NCI-H345 (cell line): ENCODE measurements around the gene MTA1.

Experiments used
- DNase-seq: peaks from one replicate; lab custom pipeline; 2025; lab: John Stamatoyannopoulos, UW

Gene MTA1

DNA sequence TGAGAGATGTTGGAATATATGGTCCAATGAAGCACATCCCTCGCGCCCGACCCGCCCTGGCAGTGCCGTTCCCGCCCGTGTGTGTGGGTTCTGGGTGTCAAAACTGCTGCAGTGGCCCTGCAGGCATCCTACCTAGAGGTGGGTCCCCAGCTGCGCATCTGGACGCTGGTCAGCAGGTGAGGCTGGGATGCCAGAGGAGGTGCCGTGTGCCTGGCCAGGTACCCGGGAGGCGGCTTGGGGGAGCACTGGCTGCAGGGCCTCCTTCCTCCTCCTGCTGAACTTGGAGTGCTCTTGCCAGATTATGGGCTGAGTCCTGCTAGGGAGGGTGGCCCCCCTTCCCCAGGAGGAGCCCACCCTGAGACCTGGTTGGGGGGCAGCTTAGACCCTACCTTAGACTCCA is 5.2 kb downstream of the MTA1 start:
- no peak for DNase-seq

DNA sequence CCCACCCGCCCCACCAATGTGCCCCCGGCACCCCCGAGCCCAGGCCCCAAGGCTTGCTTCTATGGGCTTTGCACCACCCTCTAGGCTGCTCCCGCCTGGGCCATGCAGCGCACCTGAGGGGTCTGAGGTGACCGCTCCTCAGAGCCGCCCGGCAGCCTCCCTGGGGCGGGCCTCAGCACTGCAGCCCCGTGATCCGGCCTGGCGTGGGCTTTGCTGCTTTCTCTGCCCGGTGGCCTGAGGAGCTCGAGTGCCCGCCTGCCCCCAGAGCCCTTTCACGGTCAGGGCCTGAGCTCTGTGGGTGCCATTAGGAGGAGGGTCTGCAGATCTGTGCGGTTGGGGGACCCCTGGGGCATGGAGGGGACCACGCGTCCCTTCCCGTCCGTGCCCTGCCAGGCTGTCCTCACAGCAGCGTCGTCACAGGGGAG is 6.2 kb downstream of the MTA1 start:
- no peak for DNase-seq

DNA sequence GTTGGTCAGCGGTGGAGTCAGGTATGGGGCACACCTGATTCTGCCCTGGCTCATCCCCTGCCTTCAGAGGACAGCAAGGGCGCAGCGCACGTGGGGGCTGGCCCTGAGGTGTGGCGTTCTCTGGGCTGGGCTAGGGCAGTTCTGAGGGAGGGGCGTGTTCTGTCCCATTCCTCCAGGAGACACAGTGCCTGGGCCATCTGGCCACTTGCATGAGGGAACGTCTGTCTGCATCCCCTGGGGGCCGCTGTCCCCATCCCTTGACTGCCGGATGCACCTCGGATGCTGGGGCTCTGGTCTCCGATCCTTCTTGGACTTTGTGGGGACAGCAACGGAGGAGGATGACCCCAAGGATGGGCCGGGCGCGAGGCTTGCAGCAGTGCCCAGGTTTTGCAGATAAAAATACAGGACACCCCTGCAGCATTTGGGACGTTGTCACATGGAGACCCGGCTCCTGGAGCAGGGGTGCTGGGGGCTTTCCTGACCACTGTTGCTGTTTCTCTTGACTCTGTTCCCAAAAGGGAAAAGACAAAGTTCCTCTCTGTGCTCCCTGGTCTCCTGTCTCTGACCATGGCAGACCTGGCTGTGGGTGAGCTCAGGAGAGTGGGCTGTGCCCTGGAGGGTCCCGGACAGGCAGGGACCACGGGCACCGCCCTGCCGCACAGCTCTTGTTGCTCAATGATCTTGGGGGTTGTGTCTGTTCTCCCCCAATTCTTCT is 6.9 kb downstream of the MTA1 start:
- no peak for DNase-seq

DNA sequence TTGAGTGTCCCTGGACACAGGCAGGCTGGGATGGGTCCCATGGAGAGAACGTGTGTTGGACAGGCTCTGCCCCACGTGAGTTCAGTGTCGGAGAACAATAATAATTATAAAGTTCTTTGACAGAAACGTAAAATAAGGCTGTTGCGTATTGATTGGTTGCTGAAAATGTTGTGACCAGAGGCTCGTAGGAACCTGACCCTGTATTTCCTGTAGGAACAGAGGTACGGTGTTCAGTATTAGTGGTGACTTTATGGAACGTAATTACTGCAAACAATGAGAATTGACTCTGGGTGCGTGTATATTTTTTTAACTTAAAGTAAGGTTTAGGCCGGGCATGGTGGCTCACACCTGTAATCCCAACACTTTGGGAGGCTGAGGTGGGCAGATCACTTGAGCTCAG is 7.8 kb downstream of the MTA1 start:
- no peak for DNase-seq

DNA sequence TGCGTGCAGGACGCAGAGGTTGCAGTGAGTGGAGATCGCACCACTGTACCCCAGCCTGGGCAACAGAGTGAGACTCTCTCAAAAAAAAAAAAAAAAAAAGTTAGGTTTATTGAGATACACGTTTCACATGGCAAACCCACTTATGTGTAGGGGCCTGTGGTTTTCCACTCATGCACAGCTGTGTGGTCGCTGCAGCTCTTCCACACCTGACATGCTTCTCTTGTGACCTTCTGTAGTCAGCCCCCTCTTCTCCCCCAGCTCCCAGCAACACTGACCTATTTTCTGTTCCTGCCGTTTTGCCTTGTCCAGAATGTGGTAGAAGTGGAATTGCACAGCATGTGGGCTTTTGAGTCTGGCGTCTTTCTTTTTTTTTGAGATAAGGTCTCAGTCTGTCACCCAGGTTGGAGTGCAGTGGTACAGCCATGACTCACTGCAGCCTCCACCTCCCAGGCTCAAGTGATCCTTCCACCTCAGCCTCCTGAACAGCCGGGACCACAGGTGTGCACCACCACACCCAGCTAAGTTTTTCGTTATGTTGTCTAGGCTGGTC is 8.4 kb downstream of the MTA1 start:
- no peak for DNase-seq

DNA sequence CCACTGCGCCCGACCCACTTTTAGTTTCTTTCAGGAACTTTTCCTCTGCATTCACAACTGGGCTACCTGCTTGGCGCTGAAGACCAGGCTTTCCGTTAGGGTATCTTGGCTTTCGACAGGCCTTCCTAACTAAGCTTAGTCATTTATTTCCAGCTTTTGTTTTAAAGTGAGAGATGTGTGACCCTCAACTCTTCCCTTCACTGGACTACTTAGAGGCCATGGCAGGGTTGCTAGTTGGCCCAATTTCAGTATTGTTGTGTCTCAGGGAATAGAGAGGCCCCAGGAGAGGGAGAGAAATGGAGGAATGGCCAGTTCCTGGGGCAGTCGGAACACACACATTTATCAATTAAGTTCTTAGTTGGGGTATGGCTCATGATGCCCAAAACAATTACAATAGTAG is 10.4 kb downstream of the MTA1 start:
- DNase-seq: no peak

DNA sequence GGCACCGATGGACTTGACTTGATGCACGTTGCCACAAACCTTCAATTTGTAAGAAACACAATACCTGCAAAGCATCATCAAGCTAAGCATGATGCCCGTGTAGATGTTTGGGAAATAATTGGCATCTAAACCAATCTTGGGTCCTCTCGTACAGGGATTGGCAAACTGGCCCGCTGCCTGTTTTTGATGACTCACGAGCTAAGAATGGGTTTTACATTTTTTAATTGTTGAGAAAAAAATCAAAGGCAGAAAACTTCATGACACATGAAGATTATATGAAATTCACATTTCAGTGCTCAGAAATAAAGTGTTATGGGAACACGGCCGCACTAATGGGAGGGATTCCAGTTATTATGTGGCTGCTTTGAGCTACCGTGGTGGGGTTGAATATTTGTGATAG is 10.9 kb downstream of the MTA1 start:
- DNase-seq: no peak

DNA sequence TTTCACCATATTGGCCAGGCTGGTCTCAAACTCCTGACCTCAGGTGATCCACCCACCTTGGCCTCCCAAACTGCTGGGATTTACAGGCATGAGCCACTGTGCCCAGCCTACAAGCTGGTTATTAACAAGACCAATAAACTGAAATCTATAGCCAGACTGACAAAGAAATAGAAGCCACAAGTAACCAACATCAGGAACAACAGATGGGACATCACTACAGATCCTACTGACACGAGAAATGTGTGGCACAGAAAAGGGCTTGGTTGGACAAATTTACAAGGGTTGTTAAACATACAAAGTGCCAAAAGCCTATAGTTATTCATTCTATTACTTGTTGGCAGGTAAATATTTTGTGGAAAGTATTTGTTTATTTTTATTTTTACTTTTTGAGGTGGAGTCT is 11.6 kb downstream of the MTA1 start:
- DNase-seq: no peak

DNA sequence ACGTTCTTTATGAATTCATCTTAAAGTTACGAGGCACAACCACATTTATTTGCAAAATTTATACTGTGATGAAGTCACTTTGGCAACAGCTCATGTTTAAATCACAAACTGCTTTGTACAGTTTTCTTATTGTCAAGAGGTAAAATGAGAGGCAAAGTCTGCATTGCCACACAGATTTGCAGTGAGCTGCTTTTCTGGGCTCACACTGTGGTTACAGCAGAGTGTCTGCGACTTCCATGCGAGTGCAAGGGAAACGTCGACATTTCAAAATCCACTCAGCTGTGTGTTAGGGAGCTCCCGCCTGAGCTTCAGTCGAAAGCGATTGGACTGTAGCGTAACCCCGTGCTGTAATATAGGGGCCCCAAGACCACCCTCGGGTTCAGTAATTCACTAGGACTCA is 13.0 kb downstream of the MTA1 start:
- DNase-seq: no peak

DNA sequence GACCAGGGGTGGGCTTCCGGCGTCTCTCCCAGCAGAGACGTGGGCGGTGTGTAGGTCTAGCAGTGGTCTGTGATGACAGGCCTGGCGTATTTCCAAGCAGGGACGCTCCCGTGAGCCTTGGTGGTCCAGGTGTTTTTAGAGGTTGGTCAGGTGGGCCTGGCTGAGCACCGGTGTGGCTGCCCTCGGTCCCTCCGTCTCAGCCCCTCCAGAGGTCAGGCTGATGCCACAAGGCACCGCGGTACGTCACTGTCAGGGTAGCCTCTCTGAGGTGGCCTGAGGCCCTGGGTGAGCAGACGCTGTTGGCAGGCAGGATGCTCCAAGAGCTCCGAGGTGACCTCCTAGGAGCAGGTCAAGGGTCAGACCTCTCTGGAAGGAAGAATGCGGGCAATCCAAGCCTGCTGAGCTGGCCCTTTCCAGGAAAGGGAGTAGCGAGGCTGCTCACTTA is 13.6 kb downstream of the MTA1 start:
- no peak for DNase-seq

DNA sequence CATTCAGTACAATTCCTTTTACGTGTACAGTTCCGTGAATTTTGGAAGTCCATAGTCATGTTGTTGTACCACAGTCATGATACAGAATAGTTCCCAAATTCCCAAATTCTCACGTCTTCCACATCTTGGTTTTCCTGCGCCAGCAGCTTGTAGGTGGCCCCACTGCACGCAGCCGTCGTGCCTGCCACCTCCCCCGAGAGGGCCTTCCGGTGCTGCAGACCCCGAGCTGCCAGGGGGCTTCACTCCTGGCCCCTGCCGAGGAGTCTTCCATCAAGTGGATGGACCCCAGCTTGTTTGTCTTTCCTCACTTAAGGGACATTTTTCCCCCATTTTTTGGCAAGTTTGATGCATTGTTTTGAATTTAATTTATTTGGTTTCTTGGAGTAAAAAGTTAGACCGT is 16.8 kb downstream of the MTA1 start:
- no peak for DNase-seq

DNA sequence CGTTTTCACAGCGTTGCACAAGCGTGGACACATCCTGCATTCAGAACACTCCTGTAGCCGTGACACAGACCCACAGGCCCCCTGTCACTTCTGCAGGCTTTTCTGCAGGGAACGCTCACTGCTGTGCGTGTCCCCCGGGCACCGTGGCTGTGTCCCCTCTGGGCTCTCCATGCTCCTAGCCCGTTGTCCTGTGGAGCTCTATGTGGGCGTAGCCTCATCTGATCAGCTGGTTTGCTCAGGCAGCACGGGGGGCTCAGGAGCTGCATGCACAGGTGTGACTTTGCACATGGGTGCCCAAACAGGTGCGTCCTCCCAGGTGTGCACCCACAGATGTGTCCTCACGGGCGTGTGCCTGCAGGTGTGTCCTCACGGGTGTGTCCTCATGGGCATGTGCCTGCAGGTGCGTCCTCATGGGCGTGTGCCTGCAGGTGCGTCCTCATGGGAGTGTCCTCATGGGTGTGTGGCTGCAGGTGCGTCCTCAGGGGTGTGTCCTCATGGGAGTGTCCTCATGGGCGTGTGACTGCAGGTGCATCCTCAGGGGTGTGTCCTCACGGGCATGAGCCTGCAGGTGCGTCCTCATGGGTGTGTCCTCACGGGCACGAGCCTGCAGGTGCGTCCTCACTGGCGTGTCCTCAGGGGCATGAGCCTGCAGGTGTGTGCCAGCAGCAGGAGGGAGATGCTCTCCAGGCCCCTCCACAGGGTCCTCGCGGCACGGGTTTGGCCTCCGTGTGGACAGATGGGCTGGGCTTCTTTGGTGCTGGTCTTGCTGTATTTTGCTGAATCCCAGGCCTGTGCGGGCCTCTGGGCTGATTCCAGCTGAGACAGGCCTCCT is 17.5 kb downstream of the MTA1 start:
- peak; percentile 84 for DNase-seq

DNA sequence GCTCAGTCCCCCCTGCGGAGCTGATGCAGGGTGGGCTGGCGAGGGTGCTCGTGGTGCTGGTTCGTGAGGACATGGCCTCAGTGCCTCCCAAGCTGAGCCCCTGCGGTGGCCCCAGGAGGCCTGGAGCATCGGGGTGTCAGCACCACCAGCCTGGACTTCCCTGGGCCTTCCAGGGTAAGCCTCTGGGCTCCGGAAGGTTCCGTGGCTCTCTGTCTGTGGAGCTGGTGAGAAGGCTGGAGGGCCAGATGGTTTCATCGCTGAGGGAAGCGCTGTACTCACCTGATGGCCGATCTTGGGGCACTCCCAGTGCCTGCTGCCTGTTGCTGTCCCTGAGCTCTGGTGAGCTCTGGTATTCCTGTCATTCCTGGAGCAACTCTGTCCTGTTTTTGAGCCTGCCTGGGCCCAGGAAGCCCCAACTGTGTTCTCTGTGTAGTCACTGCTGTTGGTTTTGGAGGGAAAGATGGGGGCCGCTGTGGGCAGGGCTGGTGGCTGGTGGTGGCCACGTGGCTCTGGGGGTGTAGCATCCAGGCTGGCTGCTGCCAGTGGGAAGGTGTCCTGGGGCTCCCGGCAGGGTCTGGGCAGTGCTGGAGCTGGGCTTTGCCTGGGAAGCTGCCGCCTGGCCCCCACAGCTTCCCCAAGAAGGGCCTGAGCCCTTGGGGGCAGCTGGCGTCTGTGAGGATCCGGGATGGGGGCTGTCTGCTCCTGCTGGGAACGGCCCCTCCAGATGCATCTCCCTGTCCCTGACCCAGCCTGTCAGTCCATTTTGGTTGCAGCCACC is 18.3 kb downstream of the MTA1 start:
- DNase-seq: no peak

DNA sequence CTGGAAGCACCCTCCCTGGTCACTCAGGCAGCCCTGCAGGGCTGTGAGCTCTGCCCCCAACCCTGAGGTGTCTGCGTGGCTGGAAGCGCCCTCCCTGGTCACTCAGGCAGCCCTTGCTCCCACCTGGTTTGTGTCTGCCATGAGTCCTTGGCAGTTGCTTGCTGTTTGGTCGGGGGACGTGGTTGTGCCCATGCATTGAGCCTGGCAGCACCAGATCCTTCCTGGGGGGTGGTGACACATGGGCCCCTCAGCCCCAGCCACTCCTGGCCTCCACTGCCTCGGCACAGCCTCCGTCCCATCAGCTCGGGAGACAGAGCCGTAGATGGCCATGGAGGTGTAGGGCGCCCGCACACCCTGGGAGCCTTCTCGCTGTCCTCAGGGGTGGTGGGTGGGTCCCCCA is 19.6 kb downstream of the MTA1 start:
- no peak for DNase-seq

DNA sequence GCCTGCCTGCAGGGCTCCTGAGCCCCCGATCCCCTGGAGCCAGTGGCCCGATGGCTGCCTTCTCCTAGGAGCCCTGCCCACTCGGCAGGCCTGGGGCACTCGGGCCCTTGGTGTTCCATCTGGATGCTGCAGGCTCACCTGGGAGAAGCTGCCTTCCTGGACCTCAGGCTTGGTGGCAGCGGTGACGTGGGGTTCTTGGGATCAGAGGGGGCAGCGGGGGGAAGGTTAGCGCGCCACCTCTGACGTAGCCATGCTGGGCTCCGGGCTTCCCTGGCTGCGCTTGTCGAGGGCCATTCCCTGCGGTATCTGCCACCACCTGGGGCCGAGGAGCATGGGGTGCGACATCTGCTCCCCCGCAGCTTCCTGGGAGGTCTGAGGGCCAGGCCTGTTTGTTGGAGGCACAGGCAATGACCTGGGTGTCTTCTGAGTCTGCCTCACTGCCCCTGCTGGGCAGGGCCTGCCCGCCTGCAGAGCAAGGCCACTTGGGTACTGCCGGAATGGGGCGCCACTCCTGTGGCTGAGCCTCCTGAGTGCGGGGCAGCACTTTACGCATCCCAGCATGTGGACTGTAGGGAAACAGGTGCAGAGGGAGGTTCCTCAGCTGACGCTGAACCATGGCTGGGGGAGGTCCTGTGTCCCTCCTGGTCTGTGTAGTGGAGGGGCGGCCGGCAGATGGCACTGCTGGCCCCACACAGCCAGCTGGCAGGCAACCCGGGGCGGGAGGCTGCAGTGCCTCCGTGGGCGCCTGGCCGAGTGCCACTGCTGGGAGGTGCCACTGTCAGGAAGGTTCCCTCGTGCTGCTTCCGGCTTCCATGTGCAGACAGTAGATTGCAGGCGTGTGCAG is 20.3 kb downstream of the MTA1 start:
- peak; percentile 73 for DNase-seq

DNA sequence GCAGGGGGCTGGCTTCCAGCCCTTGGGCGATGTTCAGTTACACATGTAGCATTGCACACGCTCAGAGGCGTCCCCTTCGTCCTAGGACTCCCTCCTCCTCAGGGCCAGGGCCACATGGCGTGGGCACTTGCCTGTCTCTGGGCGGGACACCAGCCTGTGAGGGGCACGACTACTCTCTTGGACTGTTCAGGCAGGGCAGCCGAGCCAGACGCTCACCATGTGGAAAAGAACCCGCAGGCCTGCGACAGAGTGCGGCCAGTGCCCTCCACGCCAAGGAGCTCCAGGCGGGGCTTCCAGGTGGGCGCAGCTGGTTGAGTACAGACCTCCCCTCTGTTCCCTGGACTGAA is 20.9 kb downstream of the MTA1 start:
- DNase-seq: no peak

DNA sequence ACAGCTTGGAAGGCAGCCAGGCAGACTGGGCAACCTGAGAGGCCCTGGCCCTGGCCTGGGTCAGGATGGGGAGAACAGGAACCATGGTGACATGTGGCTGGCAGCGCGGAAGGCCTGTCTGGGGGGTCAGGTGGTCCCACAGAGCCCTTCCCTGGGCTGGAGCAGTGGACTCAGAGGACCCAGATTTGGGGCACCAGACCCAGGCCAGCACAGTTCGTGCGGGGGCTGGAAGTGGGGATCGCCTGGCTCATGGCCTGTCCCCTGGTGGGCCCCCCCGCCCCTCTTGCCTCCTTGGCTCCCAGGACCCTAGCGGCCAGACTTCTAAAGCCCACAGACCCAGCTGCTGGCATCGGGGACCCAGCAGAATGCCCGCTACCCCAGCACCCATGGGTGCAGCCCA is 21.4 kb downstream of the MTA1 start:
- no peak for DNase-seq

DNA sequence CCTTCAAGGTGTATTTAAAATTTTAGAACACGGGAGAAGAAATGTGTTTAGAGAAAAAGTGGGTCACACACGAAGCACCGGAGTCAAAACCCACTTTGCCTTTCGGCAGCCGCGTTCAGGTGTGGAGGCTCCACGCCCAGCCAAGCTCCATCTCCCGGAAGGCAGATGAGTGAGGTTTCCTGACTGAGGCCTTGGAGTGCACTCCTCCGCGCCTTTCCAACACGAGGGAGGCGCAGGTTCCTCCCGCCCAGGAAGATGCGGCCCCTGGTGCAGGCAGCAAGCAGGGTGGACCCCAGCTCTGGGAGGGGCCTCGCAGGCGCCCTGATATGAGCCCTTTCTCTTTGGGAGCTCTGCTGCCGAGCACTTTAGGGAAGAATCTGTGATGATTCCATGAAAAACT is 22.5 kb downstream of the MTA1 start:
- DNase-seq: no peak

DNA sequence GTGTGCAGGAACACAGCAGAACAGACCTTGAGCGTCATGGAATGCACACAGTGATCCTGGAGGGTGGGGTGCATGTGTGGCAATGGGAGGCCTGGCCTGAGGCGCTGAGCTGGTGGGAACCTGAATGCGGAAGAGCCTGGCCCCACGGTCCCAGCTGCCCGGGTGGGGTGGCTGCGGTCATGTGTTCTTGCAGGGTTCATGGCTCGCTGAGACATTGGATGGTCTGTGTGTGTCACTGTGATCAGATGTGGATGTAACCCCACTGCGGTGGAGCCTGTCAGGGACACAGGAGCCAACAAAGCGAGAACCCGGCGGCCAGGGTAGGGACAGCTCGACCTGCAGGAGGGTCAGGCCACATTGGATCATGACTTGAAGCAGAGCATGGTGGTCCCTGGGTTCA is 23.2 kb downstream of the MTA1 start:
- DNase-seq: no peak

DNA sequence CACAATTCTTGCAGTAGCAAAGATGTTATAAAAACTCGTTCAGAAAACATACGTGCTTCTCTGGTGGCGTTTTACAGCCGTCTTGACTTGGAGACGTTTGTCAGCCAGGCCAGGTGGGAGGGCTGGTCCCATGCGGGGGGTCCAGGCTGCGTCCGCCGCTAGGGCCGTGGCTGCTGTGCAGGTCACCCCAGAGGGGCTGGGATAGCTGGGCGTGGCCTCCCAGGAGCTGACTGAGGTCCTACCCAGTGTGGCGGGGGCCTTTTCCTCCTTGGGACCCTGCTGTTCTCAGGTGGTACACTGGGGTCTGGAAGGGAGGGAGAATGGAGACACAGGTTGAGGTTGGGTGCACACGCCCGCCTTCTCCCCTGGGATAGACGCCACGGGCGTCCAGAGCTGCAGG is 25.2 kb downstream of the MTA1 start:
- DNase-seq: no peak

DNA sequence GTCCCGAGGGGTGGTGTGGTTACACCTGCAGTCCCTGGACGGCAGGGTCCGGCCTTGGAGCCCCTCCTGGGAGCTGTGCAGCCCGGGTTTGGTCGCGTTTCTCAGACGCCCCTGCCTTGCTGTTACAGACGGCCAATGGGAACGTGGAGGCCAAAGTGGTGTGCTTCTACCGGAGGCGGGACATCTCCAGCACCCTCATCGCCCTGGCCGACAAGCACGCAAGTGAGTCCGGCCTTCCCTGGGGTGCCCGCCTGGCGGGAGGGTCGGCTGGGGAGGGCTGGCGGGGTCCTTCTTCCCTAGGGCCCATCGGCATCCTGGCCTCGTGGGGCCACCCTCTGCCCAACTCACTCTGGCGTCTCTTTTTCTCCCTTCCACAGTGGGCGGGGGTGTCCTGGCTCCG is 25.7 kb downstream of the MTA1 start:
- DNase-seq: no peak
